ENCODE results near the gene PSMD1. TPM values are rescaled to one million over a fixed set of nuclear protein-coding genes. Genes with fewer than 3 reads are reported as not detected.

The PSMD1 gene
- total RNA-seq, 2 experiments from 2014 or later = 27.9 to 31.3 TPM

DNA sequence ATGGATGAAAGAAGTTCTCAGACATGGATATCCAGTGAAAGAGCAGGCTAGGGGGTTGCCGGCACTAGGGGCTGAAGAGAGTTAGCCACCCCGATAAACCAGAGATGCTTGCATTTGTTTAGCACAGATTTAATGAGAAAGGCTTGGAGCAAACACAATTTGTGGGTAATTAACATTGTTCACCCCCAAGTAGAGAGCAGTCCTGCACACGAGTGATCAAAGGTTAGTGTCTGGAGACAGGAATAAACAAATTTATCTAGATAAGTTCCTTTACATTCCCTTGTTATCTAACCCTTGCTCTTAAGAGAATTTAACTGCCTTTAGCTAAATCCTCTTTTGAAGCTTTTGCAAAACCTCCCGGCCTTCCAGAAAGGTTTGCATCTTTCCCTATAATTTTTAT lies 44.3 kb downstream of the PSMD1 start:
- H3K36me3 ChIP-seq (ENCODE audit: insufficient read depth, low read length) = peaks cover 32% of the 10 kb centered on the region
- H3K4me1 ChIP-seq (ENCODE audit: insufficient read depth, low read length) = no peaks in the 10 kb centered on the region
- no peak overlapping the region for H3K27ac ChIP-seq (ENCODE audit: low read depth in 1 of 2, low read length in 2 of 2)
- Mint-ChIP-seq H3K27ac (no peak overlapping the region), H3K27me3 (no peaks in the 10 kb centered on the region), H3K4me3 (no peak overlapping the region), H3K9me3 (peaks cover 7% of the 10 kb centered on the region), H3K36me3 (ENCODE audit: low read depth) (peaks cover 66% of the 10 kb centered on the region), H3K4me1 (ENCODE audit: low read depth) (peaks cover 5% of the 10 kb centered on the region)
- DNase-seq = no peak
- H3K4me3 ChIP-seq (ENCODE audit: low read length) = no peak overlapping the region
- ChIA-PET CTCF (no interaction called here), POLR2A (no interaction called here)
- no peak for ATAC-seq (ENCODE audit: poor library complexity)
- intact Hi-C loops (cut with DNase I, micrococcal nuclease) = loop anchor here (5.0 to 10.0 kb wide), 3 partner anchors 46 to 311 kb away; no protein-coding TSS in a partner anchor
- no peaks in the 10 kb centered on the region for H3K27me3 ChIP-seq (ENCODE audit: control insufficient read depth in 1 of 2, insufficient read depth in 2 of 2, low read length in 2 of 2)
- H3K9me3 ChIP-seq (ENCODE audit: control insufficient read depth in 1 of 2, insufficient read depth in 1 of 2, low read length in 2 of 2) = peaks cover 16 to 22% of the 10 kb centered on the region in 2 experiments
- TF ChIP-seq, protein P1, sequence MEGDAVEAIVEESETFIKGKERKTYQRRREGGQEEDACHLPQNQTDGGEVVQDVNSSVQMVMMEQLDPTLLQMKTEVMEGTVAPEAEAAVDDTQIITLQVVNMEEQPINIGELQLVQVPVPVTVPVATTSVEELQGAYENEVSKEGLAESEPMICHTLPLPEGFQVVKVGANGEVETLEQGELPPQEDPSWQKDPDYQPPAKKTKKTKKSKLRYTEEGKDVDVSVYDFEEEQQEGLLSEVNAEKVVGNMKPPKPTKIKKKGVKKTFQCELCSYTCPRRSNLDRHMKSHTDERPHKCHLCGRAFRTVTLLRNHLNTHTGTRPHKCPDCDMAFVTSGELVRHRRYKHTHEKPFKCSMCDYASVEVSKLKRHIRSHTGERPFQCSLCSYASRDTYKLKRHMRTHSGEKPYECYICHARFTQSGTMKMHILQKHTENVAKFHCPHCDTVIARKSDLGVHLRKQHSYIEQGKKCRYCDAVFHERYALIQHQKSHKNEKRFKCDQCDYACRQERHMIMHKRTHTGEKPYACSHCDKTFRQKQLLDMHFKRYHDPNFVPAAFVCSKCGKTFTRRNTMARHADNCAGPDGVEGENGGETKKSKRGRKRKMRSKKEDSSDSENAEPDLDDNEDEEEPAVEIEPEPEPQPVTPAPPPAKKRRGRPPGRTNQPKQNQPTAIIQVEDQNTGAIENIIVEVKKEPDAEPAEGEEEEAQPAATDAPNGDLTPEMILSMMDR (IDR thresholded peaks at IDR 0.05) = no peak

DNA sequence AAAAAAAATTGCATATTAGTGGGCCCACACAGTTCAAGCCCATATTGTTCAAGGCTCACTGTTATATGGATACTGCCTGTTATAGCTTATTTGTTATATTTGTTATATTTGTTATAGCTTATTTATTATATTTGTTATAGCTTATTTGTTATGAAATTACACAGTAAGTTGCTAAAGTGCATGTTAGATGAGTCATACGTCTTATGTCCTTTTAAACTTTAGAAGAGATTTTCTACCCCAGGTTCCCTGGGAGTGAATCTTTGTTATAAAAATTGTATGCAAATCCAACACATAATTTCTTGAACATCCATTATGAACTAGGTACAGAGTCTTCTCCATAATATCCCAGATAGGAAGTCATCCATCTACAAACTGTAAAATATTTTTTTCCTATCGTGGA lies 46.1 kb downstream of the PSMD1 start:
- no peak overlapping the region for H3K4me3 ChIP-seq (ENCODE audit: low read length)
- H3K9me3 ChIP-seq (ENCODE audit: control insufficient read depth in 1 of 2, insufficient read depth in 1 of 2, low read length in 2 of 2) = peaks cover 16 to 22% of the 10 kb centered on the region in 2 experiments
- H3K4me1 ChIP-seq (ENCODE audit: insufficient read depth, low read length) = no peaks in the 10 kb centered on the region
- ChIA-PET POLR2A (no interaction called here), CTCF (interaction anchor here (2.4 kb wide), 1 partner anchor 349 kb away, joined by 16 read pairs; no protein-coding TSS in a partner anchor)
- no peak overlapping the region for H3K4me3 Mint-ChIP-seq
- intact Hi-C loops (cut with DNase I, micrococcal nuclease) = loop anchor here (5.0 to 10.0 kb wide), 3 partner anchors 45 to 310 kb away; no protein-coding TSS in a partner anchor
- no peak for ATAC-seq (ENCODE audit: poor library complexity)
- peaks cover 61% of the 10 kb centered on the region for H3K36me3 Mint-ChIP-seq (ENCODE audit: low read depth)
- no peak overlapping the region for H3K27ac ChIP-seq (ENCODE audit: low read depth in 1 of 2, low read length in 2 of 2)
- H3K4me1 Mint-ChIP-seq (ENCODE audit: low read depth) = peaks cover 5% of the 10 kb centered on the region
- H3K36me3 ChIP-seq (ENCODE audit: insufficient read depth, low read length) = peaks cover 31% of the 10 kb centered on the region
- no peak for DNase-seq
- H3K9me3 Mint-ChIP-seq = peaks cover 7% of the 10 kb centered on the region
- TF ChIP-seq, protein P1 (IDR thresholded peaks at IDR 0.05) = no peak
- H3K27ac Mint-ChIP-seq = no peak overlapping the region
- H3K27me3 ChIP-seq (ENCODE audit: control insufficient read depth in 1 of 2, insufficient read depth in 2 of 2, low read length in 2 of 2) = no peaks in the 10 kb centered on the region
- H3K27me3 Mint-ChIP-seq = no peaks in the 10 kb centered on the region

DNA sequence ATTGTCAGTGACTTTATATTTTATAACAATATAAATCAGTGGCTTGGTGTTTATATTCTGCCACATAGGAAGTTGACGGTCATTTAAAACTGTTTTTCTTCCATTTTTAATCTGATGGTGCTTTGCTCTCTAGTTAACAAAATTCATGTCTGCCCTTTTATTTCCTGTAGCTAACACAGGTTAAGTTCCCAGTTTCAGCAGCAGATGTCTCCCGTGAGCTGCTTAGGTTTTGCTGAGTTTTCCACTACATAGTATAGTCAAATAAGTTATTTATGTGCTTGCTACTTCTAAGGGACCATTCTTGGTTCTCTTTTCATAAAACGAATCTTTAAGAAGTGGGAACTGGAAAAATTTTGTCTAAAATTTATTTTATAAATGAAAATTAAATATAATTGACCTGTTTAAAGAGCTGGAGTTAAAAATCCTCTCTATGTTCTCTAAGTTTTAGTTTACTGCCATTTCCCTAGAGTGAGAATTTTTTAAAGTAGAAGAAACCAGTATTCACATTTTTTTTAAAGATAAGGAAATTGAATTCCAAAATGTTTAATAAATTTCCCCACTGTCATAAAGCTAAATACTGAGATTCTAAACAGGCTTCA lies 47.5 kb downstream of the PSMD1 start:
- Mint-ChIP-seq H3K27me3 (no peaks in the 10 kb centered on the region), H3K36me3 (ENCODE audit: low read depth) (peaks cover 58% of the 10 kb centered on the region), H3K9me3 (peaks cover 3% of the 10 kb centered on the region), H3K4me3 (no peak overlapping the region), H3K4me1 (ENCODE audit: low read depth) (peaks cover 5% of the 10 kb centered on the region), H3K27ac (no peak overlapping the region)
- peak; percentile 9 to 71 (median 51) for DNase-seq
- no peaks in the 10 kb centered on the region for H3K27me3 ChIP-seq (ENCODE audit: control insufficient read depth in 1 of 2, insufficient read depth in 2 of 2, low read length in 2 of 2)
- peaks cover 9 to 12% of the 10 kb centered on the region in 2 experiments for H3K9me3 ChIP-seq (ENCODE audit: control insufficient read depth in 1 of 2, insufficient read depth in 1 of 2, low read length in 2 of 2)
- H3K36me3 ChIP-seq (ENCODE audit: insufficient read depth, low read length) = peaks cover 30% of the 10 kb centered on the region
- H3K4me1 ChIP-seq (ENCODE audit: insufficient read depth, low read length) = no peaks in the 10 kb centered on the region
- POLR2A ChIA-PET = interaction anchor here (0.9 to 1.9 kb wide), 7 partner anchors 15 to 361 kb away, joined by 3 to 17 read pairs (median 3); partner anchors contain the start of gene NCL
- ATAC-seq (ENCODE audit: poor library complexity) = peak; percentile 99
- H3K4me3 ChIP-seq (ENCODE audit: low read length) = no peak overlapping the region
- no peak overlapping the region for H3K27ac ChIP-seq (ENCODE audit: low read depth in 1 of 2, low read length in 2 of 2)
- TF ChIP-seq, protein P1 (IDR thresholded peaks at IDR 0.05) = peak; percentile 81
- CTCF ChIA-PET = interaction anchor here (0.5 to 2.4 kb wide), 9 partner anchors 10 to 441 kb away, joined by 3 to 16 read pairs (median 3); no protein-coding TSS in a partner anchor
- intact Hi-C loops (cut with DNase I, micrococcal nuclease) = loop anchor here (1.0 to 10.0 kb wide), 7 partner anchors 21 to 455 kb away; partner anchors contain the start of gene HTR2B (in 1 of the 2)

Data from CD4-positive, alpha-beta T cell (primary cell).